ENCODE results near the gene NFIA. TPM values are rescaled to one million over a fixed set of nuclear protein-coding genes. Genes with fewer than 3 reads are reported as not detected.

The NFIA gene
- total RNA-seq, 1 donor from 2014 or later = 66.6 TPM

GRCh38 chr1:61419196-61419595, 336.8 kb downstream of the NFIA start:
- TF ChIP-seq CTCF (IDR thresholded peaks at IDR 0.05) = no peak
- no peak for DNase-seq
- Histone ChIP-seq H3K36me3 (peaks cover 7% of the 10 kb centered on the region), H3K9me3 (no peaks in the 10 kb centered on the region), H3K4me1 (no peaks in the 10 kb centered on the region), H3K27ac (no peak overlapping the region), H3K4me3 (no peak overlapping the region), H3K27me3 (no peaks in the 10 kb centered on the region)
- no peak for ATAC-seq
- intact Hi-C loops (cut with DNase I) = no loop called here

- intact Hi-C loops (cut with DNase I) = no loop called here
- no peak overlapping the region for H3K4me3 ChIP-seq
These were observed 337.3 kb downstream of the NFIA start for GRCh38 chr1:61419657-61420056.

GRCh38 chr1:61420243-61420642, 337.9 kb downstream of the NFIA start:
- ATAC-seq (no peak), DNase-seq (no peak)
- no peak for TF ChIP-seq CTCF (IDR thresholded peaks at IDR 0.05)
- no peak overlapping the region for H3K27ac ChIP-seq
- H3K27me3 ChIP-seq = no peaks in the 10 kb centered on the region
- H3K4me1 ChIP-seq = no peaks in the 10 kb centered on the region
- no peak overlapping the region for H3K4me3 ChIP-seq
- intact Hi-C loops (cut with DNase I) = no loop called here
- H3K9me3 ChIP-seq = no peaks in the 10 kb centered on the region
- peaks cover 7% of the 10 kb centered on the region for H3K36me3 ChIP-seq

More at GRCh38 chr1:61419657-61420056, 337.3 kb downstream of the NFIA start:
- Histone ChIP-seq H3K9me3 (no peaks in the 10 kb centered on the region), H3K4me1 (no peaks in the 10 kb centered on the region), H3K36me3 (peaks cover 7% of the 10 kb centered on the region), H3K27ac (no peak overlapping the region), H3K27me3 (no peaks in the 10 kb centered on the region)
- no peak for ATAC-seq
- DNase-seq = no peak
- TF ChIP-seq CTCF (IDR thresholded peaks at IDR 0.05) = no peak

GRCh38 chr1:61420909-61421835, 338.8 kb downstream of the NFIA start:
- Histone ChIP-seq H3K27me3 (no peaks in the 10 kb centered on the region), H3K9me3 (no peaks in the 10 kb centered on the region), H3K4me3 (no peak overlapping the region), H3K27ac (no peak overlapping the region), H3K4me1 (no peaks in the 10 kb centered on the region), H3K36me3 (peaks cover 7% of the 10 kb centered on the region)
- DNase-seq (no peak), ATAC-seq (no peak)
- no peak for TF ChIP-seq CTCF (IDR thresholded peaks at IDR 0.05)
- intact Hi-C loops (cut with DNase I) = no loop called here

DNA sequence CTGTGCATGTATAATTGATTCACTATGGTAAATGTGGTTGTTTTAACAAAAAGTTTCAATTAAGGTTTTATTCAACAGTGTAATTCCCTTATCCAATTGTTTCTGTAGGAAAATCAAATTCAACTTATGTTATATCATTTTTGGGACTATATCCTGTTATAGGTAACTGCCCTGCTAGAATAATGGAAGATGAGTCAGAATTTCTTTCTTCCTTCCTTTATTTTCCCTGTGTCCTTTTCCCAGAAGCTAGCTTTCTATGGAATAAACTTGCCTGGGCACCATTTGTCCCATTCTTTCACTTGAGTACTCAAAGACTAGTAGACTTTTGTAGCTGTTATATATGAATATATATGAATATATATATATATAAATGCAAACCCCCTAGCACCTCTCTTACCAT, 341.3 kb downstream of the NFIA start:
- intact Hi-C loops (cut with DNase I) = no loop called here
- Histone ChIP-seq H3K4me3 (no peak overlapping the region), H3K27me3 (no peaks in the 10 kb centered on the region), H3K27ac (no peak overlapping the region), H3K9me3 (no peaks in the 10 kb centered on the region), H3K36me3 (no peaks in the 10 kb centered on the region), H3K4me1 (no peaks in the 10 kb centered on the region)
- ATAC-seq (no peak), DNase-seq (no peak)
- no peak for TF ChIP-seq CTCF (IDR thresholded peaks at IDR 0.05)
